Measurements from ENCODE around the gene ATIC. TPM values are rescaled to one million over a fixed set of nuclear protein-coding genes. Genes with fewer than 3 reads are reported as not detected.

The ATIC gene
- total and polyA plus RNA-seq, 2 of the 8 experiments (the other 6 are each of a cell fraction or from before 2014, with no cell fraction given), result 139 to 319 TPM

GRCh38 chr2:215288112-215288815 is 23.6 kb upstream of the ATIC start:
- Histone ChIP-seq H3K9me3 (ENCODE audit: insufficient read depth in 2 of 2, low read depth in 1 of 2, low read length in 1 of 2) (no peaks in the 10 kb centered on the region), H4K20me1 (replicated peaks in 1 of 2; ENCODE audit: control insufficient read depth in 1 of 2, insufficient read depth in 2 of 2, low read length in 2 of 2) (no peaks in the 10 kb centered on the region), H3K18ac (ENCODE audit: extremely low read depth, low read length) (no peak overlapping the region), H3K14ac (ENCODE audit: insufficient read length) (no peak overlapping the region), H3K36me3 (ENCODE audit: control insufficient read depth in 2 of 4, insufficient read depth in 4 of 4, low read length in 3 of 4) (no peaks in the 10 kb centered on the region), H3K79me1 (ENCODE audit: low read depth, low read length) (no peaks in the 10 kb centered on the region), H2BK20ac (ENCODE audit: low read length) (no peak overlapping the region), H2AK5ac (ENCODE audit: low read depth, low read length) (no peak overlapping the region), H4K5ac (ENCODE audit: insufficient read length, low read depth, low read length) (no peak overlapping the region), H3K23me2 (ENCODE audit: low read depth, low read length) (peaks cover 2% of the 10 kb centered on the region; the same call in 1 of the 2 replicates), H4K91ac (replicated peaks; ENCODE audit: insufficient read length, low read length) (no peak overlapping the region), H2BK15ac (ENCODE audit: low read length) (no peak overlapping the region), H3K79me2 (ENCODE audit: control insufficient read depth in 1 of 2, insufficient read depth in 2 of 2, low read length in 2 of 2) (no peaks in the 10 kb centered on the region), H3K4ac (replicated peaks; ENCODE audit: insufficient read length, low read depth, low read length) (no peak overlapping the region), H3K23ac (ENCODE audit: insufficient read length) (no peak overlapping the region), H3K27ac (ENCODE audit: low read depth, low read length) (no peak overlapping the region), H2AFZ (ENCODE audit: low read length) (no peak overlapping the region), H2BK5ac (ENCODE audit: low read depth, low read length) (no peak overlapping the region), H3K9ac (replicated peaks in 1 of 4; ENCODE audit: extremely low read depth in 1 of 4, low read depth in 3 of 4, low read length in 3 of 4) (no peak overlapping the region), H3K4me2 (ENCODE audit: insufficient read depth in 1 of 2, low read depth in 2 of 2, low read length in 2 of 2) (no peak overlapping the region), H2BK120ac (replicated peaks; ENCODE audit: low read depth, low read length) (no peak overlapping the region), H3K56ac (replicated peaks; ENCODE audit: insufficient read length, low read depth, low read length) (no peak overlapping the region), H3K27me3 (replicated peaks in 1 of 4; ENCODE audit: control insufficient read depth in 3 of 4, extremely low read depth in 1 of 4, insufficient read depth in 3 of 4, low read length in 3 of 4) (no peaks in the 10 kb centered on the region), H4K8ac (ENCODE audit: extremely low read depth, insufficient read depth, low read length) (no peak overlapping the region), H2BK12ac (ENCODE audit: low read depth, low read length) (no peak overlapping the region), H3K4me1 (replicated peaks in 1 of 4; ENCODE audit: control insufficient read depth in 3 of 4, insufficient read depth in 4 of 4, low read length in 3 of 4) (no peaks in the 10 kb centered on the region), H3K4me3 (ENCODE audit: extremely low read depth in 1 of 4, insufficient read depth in 2 of 4, low read depth in 3 of 4, low read length in 4 of 4) (no peak overlapping the region)
- ChIA-PET CTCF (ENCODE audit: partially characterized antibody) (interaction anchor here (1.5 kb wide), 1 partner anchor 18 kb away, joined by 4 read pairs; no protein-coding TSS in a partner anchor), POLR2A (ENCODE audit: partially characterized antibody) (no interaction called here)
- WGBS, 2 experiments (ENCODE audit: extremely low coverage in 1 of 2, insufficient coverage in 1 of 2, insufficient read length in 1 of 2, insufficient replicate concordance in 2 of 2, low coverage in 1 of 2, low lambda C conversion rate in 2 of 2, missing lambda C conversion rate in 1 of 2), result 89% methylated on average over 6 of the region's 6 CpGs; no CpG with 5 or more reads in 1 of the 2 experiments
- DNase-seq (ENCODE audit: low read depth in 1 of 2, low spot score in 2 of 2), result no peak
- no peak for FAIRE-seq
- TF ChIP-seq GTF2F1 (IDR thresholded peaks at IDR 0.05; ENCODE audit: borderline replicate concordance, low read depth, low read length), result no peak
- no peak for TF ChIP-seq TAF1 (IDR thresholded peaks at IDR 0.05; ENCODE audit: low read depth, low read length)
- TF ChIP-seq SAP30 (IDR thresholded peaks at IDR 0.05; ENCODE audit: insufficient read depth, insufficient replicate concordance, low read length), result no peak
- TF ChIP-seq POU5F1 (IDR thresholded peaks at IDR 0.05; ENCODE audit: low read depth, low read length), result no peak
- no peak for TF ChIP-seq SIN3A (conservative IDR thresholded peaks at IDR 0.05 in 1 of 2, IDR thresholded peaks at IDR 0.05 in 1 of 2; ENCODE audit: low read depth in 1 of 2, low read length in 2 of 2)
- no peak for TF ChIP-seq KDM1A (IDR thresholded peaks at IDR 0.05; ENCODE audit: borderline replicate concordance, low read length)
- no peak for TF ChIP-seq POLR2A (IDR thresholded peaks at IDR 0.05; ENCODE audit: control extremely low read depth in 1 of 2, low read depth in 2 of 2, low read length in 2 of 2)
- TF ChIP-seq TEAD4 (IDR thresholded peaks at IDR 0.05; ENCODE audit: low read depth, low read length), result no peak
- no peak for TF ChIP-seq HDAC2 (IDR thresholded peaks at IDR 0.05; ENCODE audit: borderline replicate concordance in 1 of 2, low read depth in 2 of 2, low read length in 2 of 2)
- no peak for TF ChIP-seq PHF8 (conservative IDR thresholded peaks at IDR 0.05; ENCODE audit: low read depth, low read length)
